HAP-1 (cell line): ENCODE results near the gene MACF1.
"Not testable (repeated sequence)": the region's sequence is repeated elsewhere in the genome, so short reads cannot be mapped to it uniquely, and the experiment has no call there.

Experiments
- DNase-seq, 2 experiments: peaks; one replicate each; pipeline ENCODE4 v3.0.0-alpha.2; 2016 to 2020; ENCODE audit warnings: low spot score in 2 of 2
- H3K27me3 ChIP-seq: fragments of 250-450 bp; sonication (Bioruptor Pico); 2 replicates; pipeline ENCODE4 v1.5.1; 2020; ENCODE audit warnings: low read depth, mild to moderate bottlenecking, moderate library complexity
- H3K36me3 ChIP-seq: fragments of 250-450 bp; sonication (Bioruptor Pico); replicated peaks from 2 replicates; pipeline ENCODE4 v1.5.1; 2020; ENCODE audit warnings: mild to moderate bottlenecking
- H3K4me1 ChIP-seq: fragments of 250-450 bp; sonication (Bioruptor Pico); 2 replicates; pipeline ENCODE4 v1.5.1; 2020; ENCODE audit warnings: mild to moderate bottlenecking
- H3K4me3 ChIP-seq: fragments of 250-450 bp; sonication (Bioruptor Pico); 2 replicates; pipeline ENCODE4 v1.5.1; 2020; ENCODE audit warnings: mild to moderate bottlenecking, moderate library complexity
- H3K9me3 ChIP-seq: fragments of 250-450 bp; sonication (Bioruptor Pico); 2 replicates; pipeline ENCODE4 v1.5.1; 2020; ENCODE audit warnings: mild to moderate bottlenecking, moderate library complexity
- in situ Hi-C: fragments of 300-500 bp; cut with MboI; formaldehyde crosslinking; loops from 3 replicates; pipeline ENCODE4 v1.14.3; 2020; ENCODE audit warnings: low sequenced_read_pairs, inconsistent platforms, mixed read lengths

MACF1 gene

DNA sequence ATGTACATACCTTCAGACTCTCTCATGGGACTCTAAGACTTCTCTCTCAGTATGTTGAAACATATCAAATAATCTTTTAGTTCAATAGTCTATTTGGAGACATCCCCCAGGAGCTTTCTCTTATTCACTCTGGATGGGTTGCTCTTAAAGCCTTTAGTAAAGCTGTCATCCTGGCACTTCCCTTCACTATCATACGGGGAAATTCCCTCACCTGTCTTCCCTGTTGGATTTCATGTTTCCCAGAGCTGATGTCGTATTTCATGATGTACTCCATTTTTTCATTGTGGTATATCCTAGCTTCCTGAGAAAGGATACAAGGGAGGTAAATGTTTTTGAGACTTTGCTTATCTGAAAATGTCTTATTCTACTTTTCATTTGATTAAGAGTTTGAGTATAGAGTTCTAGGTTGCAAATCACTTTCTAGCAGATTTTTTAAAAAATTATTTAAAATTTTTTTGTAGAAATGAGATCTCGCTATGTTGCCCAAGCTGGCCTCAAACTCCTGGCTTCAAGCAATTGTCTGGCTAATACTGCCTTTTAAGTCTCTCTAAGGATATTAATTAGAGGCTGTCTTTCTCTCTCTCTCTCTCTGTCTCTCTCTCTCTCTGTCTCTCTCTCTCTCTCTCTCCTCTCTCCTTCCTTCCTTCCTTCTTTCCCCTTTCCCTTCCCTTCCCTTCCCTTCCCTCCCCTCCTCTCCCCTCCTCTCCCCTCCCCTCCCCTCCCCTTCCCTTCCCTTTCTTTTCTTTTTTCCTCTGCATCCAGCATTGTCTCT, 17.0 kb upstream of the MACF1 start:
- no peaks in the 10 kb centered on the region for H3K27me3 ChIP-seq
- in situ Hi-C loops: no loop called here
- DNase-seq: no peak
- H3K4me3 ChIP-seq: no peak overlapping the region
- H3K4me1 ChIP-seq: peaks cover 8% of the 10 kb centered on the region
- no peaks in the 10 kb centered on the region for H3K36me3 ChIP-seq
- H3K9me3 ChIP-seq: no peaks in the 10 kb centered on the region; the same call in 1 of the 2 replicates

DNA sequence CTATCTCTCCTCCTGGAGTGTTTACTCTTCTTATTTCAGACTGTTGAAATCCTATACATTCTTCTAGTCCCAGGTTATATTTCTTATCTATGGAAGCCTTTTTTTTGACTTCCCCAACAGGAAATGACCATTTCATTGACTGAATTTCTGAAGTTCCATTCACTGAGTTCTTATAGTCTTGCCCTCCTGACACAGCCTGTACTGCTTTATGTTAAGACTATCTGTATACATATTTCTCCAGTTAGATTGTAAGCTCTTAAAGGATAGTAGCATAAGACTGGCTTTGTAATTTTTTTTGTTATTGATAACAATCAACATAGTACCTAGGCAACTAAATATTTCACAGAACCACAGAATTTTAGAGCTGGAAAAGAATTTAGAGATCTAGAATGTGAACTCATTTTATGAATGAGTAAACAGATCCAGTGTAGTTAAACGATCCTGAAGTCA, 14.9 kb upstream of the MACF1 start:
- H3K4me3 ChIP-seq: no peak overlapping the region
- no peaks in the 10 kb centered on the region for H3K36me3 ChIP-seq
- H3K4me1 ChIP-seq: no peaks in the 10 kb centered on the region
- no peaks in the 10 kb centered on the region for H3K27me3 ChIP-seq
- in situ Hi-C loops: no loop called here
- no peaks in the 10 kb centered on the region; the same call in 1 of the 2 replicates for H3K9me3 ChIP-seq
- DNase-seq: no peak

DNA sequence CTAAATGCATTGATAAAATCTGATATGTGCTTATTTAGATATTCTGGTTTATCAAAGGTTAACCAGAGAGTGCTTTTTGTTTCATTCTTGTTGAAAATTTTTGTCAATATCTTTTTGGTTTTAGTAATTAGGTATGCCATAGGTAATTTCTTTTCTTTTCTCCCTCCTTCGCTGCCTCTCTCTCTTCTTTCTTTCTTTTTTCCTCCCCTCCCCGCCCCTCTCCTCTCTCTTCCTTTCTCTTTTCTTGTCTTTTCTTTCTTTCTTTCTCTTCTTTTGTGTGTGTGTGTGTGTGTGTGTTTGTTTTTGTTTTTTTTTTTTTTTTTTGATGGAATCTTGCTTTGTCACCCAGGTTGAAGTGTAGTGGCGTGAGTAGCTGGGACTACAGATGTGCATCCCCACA, 14.4 kb upstream of the MACF1 start:
- DNase-seq: no peak
- in situ Hi-C loops: no loop called here
- Histone ChIP-seq H3K36me3 (no peaks in the 10 kb centered on the region), H3K27me3 (no peaks in the 10 kb centered on the region), H3K9me3 (no peaks in the 10 kb centered on the region; the same call in 1 of the 2 replicates), H3K4me3 (no peak overlapping the region), H3K4me1 (no peaks in the 10 kb centered on the region)

DNA sequence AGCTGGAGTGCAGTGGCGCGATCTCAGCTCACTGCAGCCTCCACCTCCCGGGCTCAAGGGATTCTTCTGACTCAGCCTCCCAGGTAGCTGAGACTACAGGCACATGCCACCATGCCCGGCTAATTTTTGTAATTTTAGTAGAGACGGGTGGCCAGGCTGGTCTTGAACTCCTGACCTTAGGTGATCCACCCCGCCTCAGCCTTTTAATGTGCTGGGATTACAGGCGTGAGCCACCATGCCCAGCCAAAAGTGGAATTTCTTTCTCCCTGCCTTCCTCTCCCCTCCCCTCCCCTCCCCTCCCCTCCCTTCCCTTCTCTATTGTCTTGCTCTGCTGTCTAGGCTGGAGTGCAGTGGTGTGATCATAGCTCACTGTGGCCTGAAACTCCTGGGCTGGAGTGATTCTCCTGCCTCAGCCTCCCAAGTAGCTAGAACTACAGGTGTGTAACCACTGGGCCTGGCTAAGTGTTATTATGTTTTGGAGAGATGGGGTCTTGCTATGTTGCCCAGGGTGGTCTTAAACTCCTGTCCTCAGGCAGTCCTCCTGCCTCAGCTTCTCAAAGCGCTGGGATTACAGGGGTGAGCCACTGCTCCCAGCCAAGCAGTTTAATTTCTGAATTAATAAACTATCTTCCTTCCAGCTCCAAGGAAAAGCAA, 10.0 kb upstream of the MACF1 start:
- DNase-seq: no peak
- no peaks in the 10 kb centered on the region for H3K27me3 ChIP-seq
- no peaks in the 10 kb centered on the region for H3K4me1 ChIP-seq
- H3K36me3 ChIP-seq: no peaks in the 10 kb centered on the region
- no peak overlapping the region for H3K4me3 ChIP-seq
- in situ Hi-C loops: no loop called here
- no peaks in the 10 kb centered on the region; the same call in 1 of the 2 replicates for H3K9me3 ChIP-seq

DNA sequence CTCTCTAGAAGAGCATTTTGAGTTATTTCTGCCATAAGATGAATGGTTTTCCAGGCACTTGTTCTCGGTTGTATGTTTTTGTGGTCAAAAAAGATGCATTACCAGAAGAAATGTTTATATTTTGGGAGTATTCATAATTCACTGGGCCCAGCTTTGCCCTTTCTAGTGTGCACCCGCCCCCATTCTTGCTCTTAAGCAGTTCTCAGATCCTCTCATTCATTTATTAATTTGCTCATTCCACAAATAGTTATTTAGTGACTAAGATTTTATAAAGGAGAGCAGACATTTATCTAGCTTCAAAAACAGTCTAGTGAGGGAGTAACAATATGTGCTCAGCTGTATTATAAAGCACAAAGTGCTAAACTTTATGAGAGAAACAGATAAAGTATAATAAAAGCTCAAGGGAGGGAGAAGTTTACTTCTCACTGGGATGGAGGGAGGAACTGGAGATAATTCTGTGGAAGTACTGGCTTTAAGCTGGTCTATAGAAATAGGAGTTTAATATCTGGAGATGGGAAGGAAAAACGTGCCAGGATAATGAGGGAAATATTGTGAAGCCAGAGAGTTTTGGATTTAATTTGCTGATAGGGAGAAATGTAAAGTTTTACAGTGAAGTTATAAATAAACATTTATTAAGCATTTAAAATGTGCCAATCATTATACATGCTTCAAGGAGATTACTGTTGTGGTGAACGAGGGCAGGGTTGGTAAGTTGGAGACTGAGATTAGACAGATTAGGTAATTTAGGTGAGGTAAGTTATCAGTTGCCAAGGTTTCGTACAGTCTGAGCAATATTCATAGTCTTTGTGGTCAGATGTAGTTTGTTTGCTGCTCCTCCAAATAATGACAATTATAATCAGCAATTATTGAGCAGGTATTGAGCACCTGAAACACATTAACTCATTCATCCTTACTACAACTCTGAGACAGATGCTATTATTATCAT, 9.1 kb upstream of the MACF1 start:
- H3K4me1 ChIP-seq: no peaks in the 10 kb centered on the region
- H3K36me3 ChIP-seq: no peaks in the 10 kb centered on the region
- H3K4me3 ChIP-seq: no peak overlapping the region
- H3K27me3 ChIP-seq: no peaks in the 10 kb centered on the region
- DNase-seq: no peak
- no peaks in the 10 kb centered on the region; the same call in 1 of the 2 replicates for H3K9me3 ChIP-seq
- in situ Hi-C loops: no loop called here

DNA sequence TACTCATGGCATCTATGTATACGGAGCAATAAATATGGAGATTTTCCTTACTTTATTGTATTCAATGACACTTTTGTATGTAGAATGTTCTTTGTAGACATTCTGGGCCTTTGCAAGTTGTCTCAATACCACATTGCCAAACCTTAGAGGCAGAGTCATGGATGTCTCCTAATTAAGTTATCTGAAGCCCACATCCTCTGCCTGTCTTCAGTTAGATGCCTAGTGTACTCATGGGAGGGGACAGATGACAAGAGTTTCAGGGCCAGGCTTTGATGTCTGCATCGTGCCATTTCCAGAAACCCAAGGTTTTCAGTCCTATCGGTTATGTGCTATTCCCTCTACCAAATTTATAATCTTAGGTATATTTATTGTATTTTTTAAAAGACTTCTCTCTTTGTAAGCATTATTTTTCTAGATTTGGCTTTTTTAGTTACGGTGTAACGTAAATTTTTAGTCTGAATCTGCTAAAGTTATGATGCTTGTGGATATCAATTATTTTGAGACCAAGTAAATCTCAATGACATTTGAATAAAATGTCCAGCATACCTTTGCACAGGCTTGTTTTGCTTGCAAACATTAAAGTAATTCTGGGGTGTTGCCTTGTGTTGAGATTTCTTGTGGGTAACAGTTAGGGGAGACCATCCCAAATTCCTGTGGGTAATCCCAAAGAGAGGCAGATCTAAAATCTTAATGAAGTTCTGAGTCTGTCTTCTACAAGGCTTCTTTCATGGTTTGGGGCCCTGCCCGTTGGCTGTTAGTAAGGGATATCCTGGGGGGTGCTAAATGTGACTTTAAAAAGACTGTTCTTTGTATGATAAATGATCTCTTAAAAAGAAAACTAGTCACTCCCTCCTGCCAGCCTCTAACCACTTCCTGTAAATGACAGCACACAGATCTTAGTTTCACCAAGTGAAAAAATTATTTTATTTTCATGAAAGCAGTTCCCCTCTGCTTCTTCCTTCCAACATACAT, 8.0 kb upstream of the MACF1 start:
- in situ Hi-C loops: no loop called here
- Histone ChIP-seq H3K27me3 (no peaks in the 10 kb centered on the region), H3K4me3 (no peak overlapping the region), H3K9me3 (no peaks in the 10 kb centered on the region; the same call in 1 of the 2 replicates), H3K36me3 (no peaks in the 10 kb centered on the region), H3K4me1 (no peaks in the 10 kb centered on the region)
- DNase-seq: no peak

DNA sequence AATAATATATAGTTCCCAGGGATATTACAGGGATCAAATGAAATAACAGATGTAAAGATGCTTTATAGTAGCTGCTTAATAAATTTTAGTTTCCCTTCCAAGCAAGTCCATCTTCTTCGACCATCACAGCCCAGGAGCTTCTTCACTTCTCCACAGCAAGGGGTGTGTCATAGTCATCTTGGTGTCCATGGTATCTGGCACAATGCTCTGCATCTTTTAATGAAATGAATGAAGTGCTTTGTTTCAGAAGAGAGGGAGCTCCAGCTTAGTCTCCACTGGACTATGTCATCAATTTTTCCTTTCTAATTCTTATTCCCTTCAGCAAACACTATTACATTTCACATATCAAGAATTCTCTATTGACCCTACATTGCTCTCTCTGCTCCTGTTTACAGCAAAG, 4.9 kb upstream of the MACF1 start:
- Histone ChIP-seq H3K27me3 (no peaks in the 10 kb centered on the region), H3K4me1 (peaks cover 2% of the 10 kb centered on the region; the same call in 1 of the 2 replicates), H3K9me3 (no peaks in the 10 kb centered on the region), H3K36me3 (no peaks in the 10 kb centered on the region), H3K4me3 (no peak overlapping the region)
- in situ Hi-C loops: no loop called here
- DNase-seq: no peak

DNA sequence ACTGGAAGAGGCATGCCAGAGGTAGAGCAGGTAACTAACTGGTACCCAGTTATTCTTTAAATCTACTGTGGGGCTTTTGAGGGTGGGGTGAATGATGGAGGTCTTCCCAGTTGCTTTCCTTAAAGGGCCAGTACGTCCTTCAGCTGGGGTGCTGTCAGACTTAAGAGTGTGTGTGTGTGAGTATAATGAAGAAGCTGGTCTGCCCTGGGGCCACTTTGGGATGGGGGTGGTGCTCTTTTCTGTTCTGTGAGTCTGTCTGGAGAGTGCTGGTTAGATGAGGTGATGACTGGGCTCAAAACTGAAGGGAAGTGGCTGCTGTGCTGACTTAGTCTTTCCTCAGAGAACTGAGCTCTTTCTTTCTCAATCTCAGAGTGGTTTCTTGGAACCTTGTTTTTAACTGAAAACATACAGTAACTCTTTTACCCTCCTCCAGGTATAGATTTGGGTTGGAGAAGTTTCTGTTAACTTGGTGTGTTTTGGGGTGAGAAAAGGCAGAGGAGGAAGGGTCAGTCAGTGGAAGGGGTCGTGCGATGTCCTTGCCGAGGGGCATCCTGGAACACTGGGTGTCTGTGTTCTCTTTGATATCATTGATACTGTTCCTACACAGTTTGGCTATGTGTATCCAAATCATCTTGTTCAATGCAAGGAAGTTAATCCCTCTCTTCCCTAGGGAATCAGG, 746 bp downstream of the MACF1 start:
- peaks cover 11% of the 10 kb centered on the region for H3K4me1 ChIP-seq
- no peaks in the 10 kb centered on the region for H3K36me3 ChIP-seq
- H3K4me3 ChIP-seq: no peak overlapping the region
- DNase-seq: peak in 1 of 2 experiments; percentile 25
- H3K9me3 ChIP-seq: no peaks in the 10 kb centered on the region
- in situ Hi-C loops: no loop called here
- no peaks in the 10 kb centered on the region for H3K27me3 ChIP-seq

DNA sequence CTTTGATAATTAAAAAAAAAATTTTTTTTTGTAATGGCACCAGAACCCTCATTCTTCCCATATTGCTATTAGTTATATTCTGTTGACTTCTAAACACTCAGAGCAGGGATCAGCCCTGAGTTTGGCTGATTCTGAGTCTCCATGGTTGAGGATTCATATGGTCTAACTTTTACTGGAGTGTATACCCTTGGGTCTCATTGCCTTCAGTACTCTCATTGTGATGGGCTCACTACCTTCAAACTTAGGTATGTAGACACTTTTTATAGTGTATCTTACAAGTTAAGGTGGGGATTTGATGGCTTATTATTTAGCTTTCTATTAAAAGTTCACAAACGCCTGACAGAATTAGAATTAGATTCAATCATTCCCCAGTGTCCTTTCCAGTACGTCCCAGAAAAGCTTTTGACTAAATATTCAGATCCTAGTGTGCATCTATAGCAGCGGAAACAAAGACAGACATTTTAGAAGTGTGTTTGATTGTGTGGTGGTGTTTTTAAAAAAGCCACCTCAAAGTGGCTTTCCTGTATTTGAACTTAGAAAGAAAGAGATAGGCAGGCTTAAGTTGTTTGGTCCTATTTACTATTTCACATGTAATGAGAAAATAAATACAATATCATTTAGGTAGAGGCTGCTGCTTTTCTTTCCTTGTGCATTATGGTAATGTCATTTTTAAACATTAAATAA, 1.4 kb downstream of the MACF1 start:
- no peak overlapping the region for H3K4me3 ChIP-seq
- H3K36me3 ChIP-seq: no peaks in the 10 kb centered on the region
- DNase-seq: no peak
- H3K9me3 ChIP-seq: no peaks in the 10 kb centered on the region
- peaks cover 11% of the 10 kb centered on the region for H3K4me1 ChIP-seq
- in situ Hi-C loops: no loop called here
- H3K27me3 ChIP-seq: no peaks in the 10 kb centered on the region

DNA sequence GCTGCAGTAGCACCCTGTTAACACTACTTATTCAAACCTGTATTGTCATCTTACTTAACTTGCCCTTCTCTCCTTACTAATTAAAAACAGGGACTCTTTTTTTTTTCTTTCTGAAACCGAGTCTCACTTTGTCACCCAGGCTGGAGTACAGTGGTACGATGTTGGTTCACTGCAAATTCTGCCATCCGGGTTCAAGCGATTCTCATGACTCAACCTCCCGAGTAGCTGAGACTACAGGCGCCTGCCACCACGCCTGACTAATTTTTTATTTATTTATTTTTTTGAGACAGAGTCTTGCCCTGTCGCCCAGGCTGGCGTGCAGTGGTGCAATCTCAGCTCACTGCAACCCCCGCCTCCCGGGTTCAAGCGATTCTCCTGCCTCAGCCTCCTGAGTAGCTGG, 3.9 kb downstream of the MACF1 start:
- H3K36me3 ChIP-seq, H3K4me3 ChIP-seq, H3K9me3 ChIP-seq, H3K27me3 ChIP-seq, DNase-seq, in situ Hi-C loops: not testable (repeated sequence)
- H3K4me1 ChIP-seq: peaks cover 11% of the 10 kb centered on the region

DNA sequence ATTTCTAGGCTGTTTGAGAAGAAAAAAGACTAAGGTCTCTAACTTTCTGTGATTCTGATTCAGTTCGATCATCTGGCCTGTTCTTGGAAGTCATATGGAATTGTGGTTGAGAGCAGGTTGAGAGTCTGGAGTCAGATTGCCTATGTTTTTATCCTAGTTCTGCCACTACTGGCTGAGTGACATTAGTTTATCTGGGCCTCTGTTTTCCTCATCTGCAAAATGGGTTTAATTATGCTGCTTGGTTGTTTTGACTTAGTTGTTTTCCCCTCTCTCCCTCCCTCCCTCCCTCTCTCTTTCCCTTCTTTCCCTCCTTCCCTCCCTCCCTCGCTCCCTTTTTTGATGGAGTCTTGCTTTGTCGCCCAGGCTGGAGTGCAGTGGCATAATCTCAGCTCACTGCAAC, 6.2 kb downstream of the MACF1 start:
- no peaks in the 10 kb centered on the region for H3K9me3 ChIP-seq
- H3K4me3 ChIP-seq: no peak overlapping the region
- in situ Hi-C loops: no loop called here
- H3K36me3 ChIP-seq: no peaks in the 10 kb centered on the region
- DNase-seq: no peak
- H3K27me3 ChIP-seq: no peaks in the 10 kb centered on the region
- peaks cover 9% of the 10 kb centered on the region for H3K4me1 ChIP-seq

DNA sequence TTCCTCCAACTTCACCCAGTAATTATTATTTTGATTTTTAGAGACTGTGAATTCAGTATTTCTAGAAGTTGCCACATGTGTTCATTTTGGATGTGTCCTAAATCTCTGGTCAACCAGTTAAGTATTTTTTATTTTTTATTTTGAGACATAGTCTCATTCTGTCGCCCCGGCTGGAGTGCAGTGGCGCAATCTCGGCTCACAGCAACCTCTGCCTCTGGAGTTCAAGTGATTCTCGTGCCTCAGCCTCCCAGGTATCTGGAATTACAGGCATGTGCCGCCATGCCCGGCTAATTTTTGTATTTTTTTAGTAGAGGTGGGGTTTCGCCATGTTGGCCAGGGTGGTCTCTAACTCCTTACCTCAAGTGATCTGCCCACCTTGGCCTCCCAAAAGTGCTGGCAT, 8.0 kb downstream of the MACF1 start:
- in situ Hi-C loops: no loop called here
- Histone ChIP-seq H3K9me3 (no peaks in the 10 kb centered on the region), H3K36me3 (no peaks in the 10 kb centered on the region), H3K4me3 (no peak overlapping the region), H3K4me1 (peaks cover 9% of the 10 kb centered on the region), H3K27me3 (no peaks in the 10 kb centered on the region)
- DNase-seq: no peak
